ENCODE measurements around the gene STMN3.

The STMN3 gene

DNA sequence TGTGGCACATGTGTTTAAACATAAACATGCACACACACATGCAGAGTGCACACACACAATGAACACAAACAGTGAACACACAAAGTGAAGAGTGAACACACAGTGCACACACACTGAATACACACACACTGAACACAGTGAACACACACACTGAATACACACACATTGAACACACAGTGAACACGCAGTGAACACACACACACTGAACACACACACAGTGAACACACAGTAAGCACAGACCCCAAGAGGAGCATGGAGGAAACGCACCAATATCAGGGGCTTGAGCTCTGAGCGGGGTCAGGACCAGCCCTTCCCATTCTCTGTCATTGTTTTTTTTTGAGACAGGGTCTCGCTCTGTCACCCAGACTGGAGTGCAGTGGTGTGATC lies 62.1 kb downstream of the STMN3 start:
- H3K9me3 Mint-ChIP-seq, result no peaks in the 10 kb centered on the region
- ATAC-seq (replicated peaks) (no peak), DNase-seq (no peak)
- H3K36me3 Mint-ChIP-seq (ENCODE audit: insufficient read depth), result peaks cover 35% of the 10 kb centered on the region
- no peak overlapping the region for H3K4me3 Mint-ChIP-seq
- no peaks in the 10 kb centered on the region for H3K27me3 Mint-ChIP-seq
- H3K27ac Mint-ChIP-seq, result no peak overlapping the region
- peaks cover 0 to 1% of the 10 kb centered on the region in 2 donors for H3K4me1 Mint-ChIP-seq (ENCODE audit: low read depth in 2 of 2)

DNA sequence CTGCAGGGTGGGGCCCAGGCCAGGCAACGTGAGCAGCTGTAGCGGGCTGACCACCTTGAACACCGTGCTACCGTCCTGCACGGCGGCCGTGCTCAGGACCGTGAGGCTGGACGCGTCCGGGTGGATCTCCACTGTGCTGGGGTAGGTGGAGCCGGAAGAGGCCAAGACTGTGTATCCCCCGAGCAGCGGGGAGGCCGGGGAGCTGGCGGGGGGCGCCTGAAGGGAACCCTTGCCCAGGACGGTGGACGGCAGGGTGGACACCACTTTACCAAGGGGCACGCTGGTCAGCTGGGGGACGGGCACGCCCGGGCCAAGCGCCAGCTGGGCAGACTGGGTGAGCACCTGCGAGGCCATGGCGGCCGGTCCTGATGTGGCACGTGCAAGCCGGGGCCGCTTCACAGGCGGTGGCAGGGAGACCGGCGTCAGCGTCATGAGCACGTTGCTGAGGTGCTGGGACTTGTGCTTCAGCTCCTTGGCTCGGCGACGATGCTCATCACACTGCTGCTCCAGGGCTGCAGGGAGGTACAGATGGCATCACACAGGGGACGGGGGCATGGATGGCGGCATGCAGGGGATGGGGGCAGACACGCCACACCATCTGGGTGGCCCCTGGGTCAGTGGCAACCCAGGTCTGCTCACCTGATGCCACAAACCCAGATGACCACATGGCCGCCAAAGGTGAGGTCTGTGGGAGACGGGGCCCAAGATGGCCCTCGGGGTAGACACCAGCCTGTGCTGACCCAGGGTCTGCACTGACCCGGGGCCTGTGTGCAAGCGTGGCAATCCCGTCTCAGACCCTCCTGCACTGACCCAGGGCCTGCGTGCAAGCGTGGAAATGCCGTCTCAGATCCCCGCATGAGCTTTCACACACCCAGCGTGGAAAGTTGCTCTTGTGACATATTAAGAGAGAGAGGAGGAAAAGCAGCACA lies 62.7 kb downstream of the STMN3 start:
- H3K36me3 Mint-ChIP-seq (ENCODE audit: insufficient read depth), result peaks cover 35% of the 10 kb centered on the region
- DNase-seq (no peak), ATAC-seq (replicated peaks) (no peak)

More for the DNA sequence above, 62.7 kb downstream of the STMN3 start:
- peaks cover 0 to 1% of the 10 kb centered on the region in 2 donors for H3K4me1 Mint-ChIP-seq (ENCODE audit: low read depth in 2 of 2)
- no peaks in the 10 kb centered on the region for H3K27me3 Mint-ChIP-seq
- H3K4me3 Mint-ChIP-seq, result no peak overlapping the region
- H3K9me3 Mint-ChIP-seq, result no peaks in the 10 kb centered on the region
- no peak overlapping the region for H3K27ac Mint-ChIP-seq
